SK-N-SH treated with all-trans-retinoic acid at 6 μM for 48 hours (cell line): ENCODE results near the gene LCN12.

ENCODE experiments used
- ARNTL ChIP-seq: fragments of 450-650 bp; formaldehyde crosslinking; IDR thresholded peaks from 2 replicates; pipeline ENCODE4 v1.5.0; 2020; ENCODE audit warnings: low read depth, mild to moderate bottlenecking, moderate library complexity, borderline replicate concordance
- CSDC2 ChIP-seq: fragments of 250-450 bp; sonication (Bioruptor Pico); IDR thresholded peaks from 2 replicates; pipeline ENCODE4 v1.5.0; 2020; ENCODE audit warnings: mild to moderate bottlenecking, moderate library complexity
- ESRRG ChIP-seq: fragments of 250-450 bp; sonication (Bioruptor Pico); IDR thresholded peaks from 2 replicates; pipeline ENCODE4 v1.6.1; 2021; ENCODE audit warnings: mild to moderate bottlenecking
- OSR1 ChIP-seq: fragments of 250-450 bp; sonication (Bioruptor Pico); IDR thresholded peaks from 2 replicates; pipeline ENCODE4 v1.8.0; 2022; ENCODE audit warnings: moderate library complexity, mild to moderate bottlenecking, inconsistent platforms
- RARB ChIP-seq: fragments of 250-450 bp; sonication (Bioruptor Pico); IDR thresholded peaks from 2 replicates; pipeline ENCODE4 v1.8.0; 2021; ENCODE audit warnings: mild to moderate bottlenecking, moderate library complexity
- SNAI2 ChIP-seq: fragments of 250-450 bp; sonication (Bioruptor Pico); IDR thresholded peaks from 2 replicates; pipeline ENCODE4 v1.5.0; 2020; ENCODE audit warnings: mild to moderate bottlenecking, moderate library complexity
- ZFP30 ChIP-seq: fragments of 450-650 bp; formaldehyde crosslinking; IDR thresholded peaks from 2 replicates; pipeline ENCODE4 v1.5.0; 2022; ENCODE audit warnings: mild to moderate bottlenecking, moderate library complexity
- ZNF70 ChIP-seq: fragments of 450-650 bp; formaldehyde crosslinking; IDR thresholded peaks from 2 replicates; pipeline ENCODE4 v1.5.0; 2020; ENCODE audit warnings: mild to moderate bottlenecking, moderate library complexity
- TF ChIP-seq, protein P1 (sequence below): fragments of 250-450 bp; sonication (Bioruptor Pico); IDR thresholded peaks from 2 replicates; pipeline ENCODE4 v1.8.0; 2020; ENCODE audit warnings: mild to moderate bottlenecking, moderate library complexity, borderline replicate concordance
- TF ChIP-seq, protein P2 (sequence below): fragments of 250-450 bp; sonication (Bioruptor Pico); IDR thresholded peaks from 2 replicates; pipeline ENCODE4 v1.5.0; 2020; ENCODE audit warnings: mild to moderate bottlenecking, moderate library complexity
- TF ChIP-seq, protein P3 (sequence below): fragments of 250-450 bp; sonication (Bioruptor Pico); IDR thresholded peaks from 2 replicates; pipeline ENCODE4 v1.5.1; 2021; ENCODE audit warnings: mild to moderate bottlenecking, moderate library complexity
- TF ChIP-seq, protein P4 (sequence below): fragments of 250-450 bp; sonication (Bioruptor Pico); IDR thresholded peaks from 2 replicates; pipeline ENCODE4 v1.5.1; 2020; ENCODE audit warnings: low read depth, mild to moderate bottlenecking, moderate library complexity

DNA sequence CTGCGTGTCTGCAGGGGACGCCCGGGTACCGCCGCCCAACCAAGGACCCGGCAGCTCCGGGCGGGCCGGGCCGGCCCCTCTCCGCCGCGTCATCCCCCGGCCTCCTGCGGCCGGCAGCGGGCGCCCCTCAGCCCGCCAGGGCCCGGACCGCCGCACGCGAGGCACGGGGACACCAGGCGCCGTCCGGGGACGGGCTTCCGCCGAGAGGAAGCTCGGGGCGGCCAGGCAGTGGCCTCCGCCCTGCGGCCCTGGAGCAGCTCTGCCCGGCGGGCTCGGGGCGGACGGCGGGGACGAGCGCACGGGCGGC, 7.9 kb upstream of the LCN12 start:
- TF ChIP-seq ZFP30 (CRISPR knock-in tag) (no peak), CSDC2 (CRISPR knock-in tag) (no peak), RARB (CRISPR knock-in tag) (no peak), ARNTL (CRISPR knock-in tag) (no peak), ESRRG (CRISPR knock-in tag) (no peak), ZNF70 (CRISPR knock-in tag) (no peak), SNAI2 (CRISPR knock-in tag) (no peak), OSR1 (CRISPR knock-in tag) (no peak)
- TF ChIP-seq, protein P1, sequence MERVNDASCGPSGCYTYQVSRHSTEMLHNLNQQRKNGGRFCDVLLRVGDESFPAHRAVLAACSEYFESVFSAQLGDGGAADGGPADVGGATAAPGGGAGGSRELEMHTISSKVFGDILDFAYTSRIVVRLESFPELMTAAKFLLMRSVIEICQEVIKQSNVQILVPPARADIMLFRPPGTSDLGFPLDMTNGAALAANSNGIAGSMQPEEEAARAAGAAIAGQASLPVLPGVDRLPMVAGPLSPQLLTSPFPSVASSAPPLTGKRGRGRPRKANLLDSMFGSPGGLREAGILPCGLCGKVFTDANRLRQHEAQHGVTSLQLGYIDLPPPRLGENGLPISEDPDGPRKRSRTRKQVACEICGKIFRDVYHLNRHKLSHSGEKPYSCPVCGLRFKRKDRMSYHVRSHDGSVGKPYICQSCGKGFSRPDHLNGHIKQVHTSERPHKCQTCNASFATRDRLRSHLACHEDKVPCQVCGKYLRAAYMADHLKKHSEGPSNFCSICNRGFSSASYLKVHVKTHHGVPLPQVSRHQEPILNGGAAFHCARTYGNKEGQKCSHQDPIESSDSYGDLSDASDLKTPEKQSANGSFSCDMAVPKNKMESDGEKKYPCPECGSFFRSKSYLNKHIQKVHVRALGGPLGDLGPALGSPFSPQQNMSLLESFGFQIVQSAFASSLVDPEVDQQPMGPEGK (CRISPR knock-in tag) = no peak
- TF ChIP-seq, protein P2, sequence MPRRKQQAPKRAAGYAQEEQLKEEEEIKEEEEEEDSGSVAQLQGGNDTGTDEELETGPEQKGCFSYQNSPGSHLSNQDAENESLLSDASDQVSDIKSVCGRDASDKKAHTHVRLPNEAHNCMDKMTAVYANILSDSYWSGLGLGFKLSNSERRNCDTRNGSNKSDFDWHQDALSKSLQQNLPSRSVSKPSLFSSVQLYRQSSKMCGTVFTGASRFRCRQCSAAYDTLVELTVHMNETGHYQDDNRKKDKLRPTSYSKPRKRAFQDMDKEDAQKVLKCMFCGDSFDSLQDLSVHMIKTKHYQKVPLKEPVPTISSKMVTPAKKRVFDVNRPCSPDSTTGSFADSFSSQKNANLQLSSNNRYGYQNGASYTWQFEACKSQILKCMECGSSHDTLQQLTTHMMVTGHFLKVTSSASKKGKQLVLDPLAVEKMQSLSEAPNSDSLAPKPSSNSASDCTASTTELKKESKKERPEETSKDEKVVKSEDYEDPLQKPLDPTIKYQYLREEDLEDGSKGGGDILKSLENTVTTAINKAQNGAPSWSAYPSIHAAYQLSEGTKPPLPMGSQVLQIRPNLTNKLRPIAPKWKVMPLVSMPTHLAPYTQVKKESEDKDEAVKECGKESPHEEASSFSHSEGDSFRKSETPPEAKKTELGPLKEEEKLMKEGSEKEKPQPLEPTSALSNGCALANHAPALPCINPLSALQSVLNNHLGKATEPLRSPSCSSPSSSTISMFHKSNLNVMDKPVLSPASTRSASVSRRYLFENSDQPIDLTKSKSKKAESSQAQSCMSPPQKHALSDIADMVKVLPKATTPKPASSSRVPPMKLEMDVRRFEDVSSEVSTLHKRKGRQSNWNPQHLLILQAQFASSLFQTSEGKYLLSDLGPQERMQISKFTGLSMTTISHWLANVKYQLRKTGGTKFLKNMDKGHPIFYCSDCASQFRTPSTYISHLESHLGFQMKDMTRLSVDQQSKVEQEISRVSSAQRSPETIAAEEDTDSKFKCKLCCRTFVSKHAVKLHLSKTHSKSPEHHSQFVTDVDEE (CRISPR knock-in tag) = no peak
- TF ChIP-seq, protein P3, sequence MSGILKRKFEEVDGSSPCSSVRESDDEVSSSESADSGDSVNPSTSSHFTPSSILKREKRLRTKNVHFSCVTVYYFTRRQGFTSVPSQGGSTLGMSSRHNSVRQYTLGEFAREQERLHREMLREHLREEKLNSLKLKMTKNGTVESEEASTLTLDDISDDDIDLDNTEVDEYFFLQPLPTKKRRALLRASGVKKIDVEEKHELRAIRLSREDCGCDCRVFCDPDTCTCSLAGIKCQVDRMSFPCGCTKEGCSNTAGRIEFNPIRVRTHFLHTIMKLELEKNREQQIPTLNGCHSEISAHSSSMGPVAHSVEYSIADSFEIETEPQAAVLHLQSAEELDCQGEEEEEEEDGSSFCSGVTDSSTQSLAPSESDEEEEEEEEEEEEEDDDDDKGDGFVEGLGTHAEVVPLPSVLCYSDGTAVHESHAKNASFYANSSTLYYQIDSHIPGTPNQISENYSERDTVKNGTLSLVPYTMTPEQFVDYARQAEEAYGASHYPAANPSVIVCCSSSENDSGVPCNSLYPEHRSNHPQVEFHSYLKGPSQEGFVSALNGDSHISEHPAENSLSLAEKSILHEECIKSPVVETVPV (CRISPR knock-in tag) = no peak
- TF ChIP-seq, protein P4, sequence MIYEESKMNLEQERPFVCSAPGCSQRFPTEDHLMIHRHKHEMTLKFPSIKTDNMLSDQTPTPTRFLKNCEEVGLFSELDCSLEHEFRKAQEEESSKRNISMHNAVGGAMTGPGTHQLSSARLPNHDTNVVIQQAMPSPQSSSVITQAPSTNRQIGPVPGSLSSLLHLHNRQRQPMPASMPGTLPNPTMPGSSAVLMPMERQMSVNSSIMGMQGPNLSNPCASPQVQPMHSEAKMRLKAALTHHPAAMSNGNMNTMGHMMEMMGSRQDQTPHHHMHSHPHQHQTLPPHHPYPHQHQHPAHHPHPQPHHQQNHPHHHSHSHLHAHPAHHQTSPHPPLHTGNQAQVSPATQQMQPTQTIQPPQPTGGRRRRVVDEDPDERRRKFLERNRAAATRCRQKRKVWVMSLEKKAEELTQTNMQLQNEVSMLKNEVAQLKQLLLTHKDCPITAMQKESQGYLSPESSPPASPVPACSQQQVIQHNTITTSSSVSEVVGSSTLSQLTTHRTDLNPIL (CRISPR knock-in tag) = no peak
